Endothelial cell of umbilical vein (primary cell): ENCODE results near the gene CCDC38. TPM values are rescaled to one million over a fixed set of nuclear protein-coding genes. Genes with fewer than 3 reads are reported as not detected.

Experiments used
- BruUV-seq: library from RNA; stranded (reverse); fragments of 400-500 nt; replicated peaks from 2 replicates; lab custom pipeline; 2021; lab: Mats Ljungman, UMichigan
- CTCF ChIA-PET: fragments of 300-600, 350-600 bp; sonication (Branson Sonifier 250); formaldehyde crosslinking; loops from one replicate; lab custom pipeline; 2021; ENCODE audit warnings: antibody characterized with exemption, inconsistent platforms; lab: Charles Lee
- POLR2A ChIA-PET: fragments of 300-600, 350-600 bp; sonication (Branson Sonifier 250); formaldehyde crosslinking; loops from one replicate; lab custom pipeline; 2021; ENCODE audit warnings: antibody characterized with exemption, inconsistent platforms; lab: Charles Lee
- DNase-seq: peaks from one replicate; pipeline ENCODE4 v3.0.0-alpha.2; 2011; ENCODE audit warnings: low read depth, low spot score
- FAIRE-seq: peaks from 2 replicates; lab custom pipeline; 2011; peaks lifted over from hg19 to GRCh38; lab: Jason Lieb, UNC
- H2AFZ ChIP-seq: 2 replicates; pipeline ENCODE4 v1.6.0; 2012; ENCODE audit warnings: low read depth, low read length, control low read depth, inconsistent platforms
- H3K27ac ChIP-seq: 2 replicates; pipeline ENCODE4 v1.5.1; 2011; ENCODE audit warnings: low read depth, mild to moderate bottlenecking, control low read depth, low read length, moderate library complexity; ENCODE audit not compliant: insufficient read depth
- H3K27me3 ChIP-seq, 2 experiments: 2 replicates each; pipeline versions ENCODE4 v1.6.0 to v1.6.1; 2011; ENCODE audit warnings: low read length in 2 of 2, mixed read lengths in 1 of 2; ENCODE audit not compliant: control insufficient read depth in 2 of 2, insufficient read depth in 2 of 2
- H3K36me3 ChIP-seq, 2 experiments: 2 replicates in 1 of 2; 3 replicates in 1 of 2; pipeline ENCODE4 v1.5.1; 2011; ENCODE audit warnings: low read length in 2 of 2, mild to moderate bottlenecking in 1 of 2, moderate library complexity in 1 of 2; ENCODE audit not compliant: control insufficient read depth in 2 of 2, insufficient read depth in 2 of 2; ENCODE audit errors: extremely low read depth in 1 of 2
- H3K4me1 ChIP-seq: 3 replicates; pipeline ENCODE4 v1.5.1; 2011; ENCODE audit warnings: mild to moderate bottlenecking, low read length; ENCODE audit not compliant: control insufficient read depth, insufficient read depth; ENCODE audit errors: extremely low read depth
- H3K4me2 ChIP-seq: 2 replicates; pipeline ENCODE4 v1.6.1; 2011; ENCODE audit warnings: low read length, control low read depth, mixed read lengths; ENCODE audit not compliant: insufficient read depth
- H3K4me3 ChIP-seq, 3 experiments: fragments of 200-600 bp in 1 of 3; sonication (generic), shearing (Covaris generic) in 1 of 3; replicated peaks in 1 of 3; 2 replicates each; pipeline ENCODE4 v1.5.1; 2011 to 2016; ENCODE audit warnings: control low read depth in 3 of 3, low read length in 3 of 3, mild to moderate bottlenecking in 2 of 3, inconsistent platforms in 1 of 3, low read depth in 1 of 3, moderate library complexity in 1 of 3; ENCODE audit not compliant: insufficient read depth in 1 of 3
- H3K79me2 ChIP-seq: 2 replicates; pipeline ENCODE4 v1.6.0; 2012; ENCODE audit warnings: low read length, inconsistent platforms; ENCODE audit not compliant: control insufficient read depth, insufficient read depth
- H3K9ac ChIP-seq: replicated peaks from 2 replicates; pipeline ENCODE3; 2011; ENCODE audit warnings: low read length, control low read depth; ENCODE audit not compliant: insufficient read depth; ENCODE audit errors: extremely low read depth
- H3K9me1 ChIP-seq: replicated peaks from 3 replicates; pipeline ENCODE4 v1.6.0; 2011; ENCODE audit warnings: mild to moderate bottlenecking, low read length; ENCODE audit not compliant: control insufficient read depth, insufficient read depth; ENCODE audit errors: extremely low read depth
- H3K9me3 ChIP-seq: replicated peaks from 2 replicates; pipeline ENCODE4 v1.5.1; 2012; ENCODE audit warnings: low read length, inconsistent platforms; ENCODE audit not compliant: control insufficient read depth, insufficient read depth
- H4K20me1 ChIP-seq: replicated peaks from 2 replicates; pipeline ENCODE3; 2011; ENCODE audit warnings: mild to moderate bottlenecking, low read length; ENCODE audit not compliant: control insufficient read depth, insufficient read depth; ENCODE audit errors: extremely low read depth
- EZH2 ChIP-seq: IDR thresholded peaks from 2 replicates; pipeline ENCODE4 v1.6.1; 2012; ENCODE audit warnings: borderline replicate concordance, low read depth, mild to moderate bottlenecking, moderate library complexity, low read length, inconsistent platforms; ENCODE audit not compliant: severe bottlenecking
- FOS ChIP-seq: IDR thresholded peaks from 2 replicates; pipeline ENCODE4 v1.6.1; 2011; ENCODE audit warnings: mild to moderate bottlenecking, low read length, moderate library complexity, borderline replicate concordance; ENCODE audit not compliant: insufficient read depth
- JUN ChIP-seq: IDR thresholded peaks from 2 replicates; pipeline ENCODE4 v1.6.1; 2011; ENCODE audit warnings: borderline replicate concordance, low read depth; ENCODE audit not compliant: insufficient read length, insufficient read depth
- MYC ChIP-seq: IDR thresholded peaks from one replicate; pipeline ENCODE4 v1.6.1; 2011; ENCODE audit warnings: mild to moderate bottlenecking, low read depth, low read length
- POLR2A ChIP-seq: IDR thresholded peaks from 2 replicates; pipeline ENCODE4 v1.6.1; 2012; ENCODE audit warnings: low read depth, mild to moderate bottlenecking, control low read depth, low read length
- POLR2AphosphoS5 ChIP-seq: IDR thresholded peaks from 2 replicates; pipeline ENCODE4 v1.6.1; 2012; ENCODE audit warnings: low read depth, mild to moderate bottlenecking, control low read depth, low read length, moderate library complexity; ENCODE audit not compliant: insufficient read depth
- dilution Hi-C: fragments of 300-500 bp; cut with MboI; formaldehyde crosslinking; loops from one replicate; pipeline ENCODE4 v1.15.0; 2019; ENCODE audit warnings: low sequenced_read_pairs; ENCODE audit not compliant: extremely low pct_ligation_motif_present
- intact Hi-C: fragments of 100-400 bp; cut with micrococcal nuclease; formaldehyde crosslinking; loops from one replicate; pipeline ENCODE4 v1.10.0; 2022
- polyA plus RNA-seq, 4 experiments: library from polyadenylated mRNA; depleted of rRNA in 3 of 4; stranded (reverse) in 3 of 4; unstranded in 1 of 4; fragments of >200 nt; gene quantifications; 2 replicates each; pipeline versions ENCODE4 v1.2.1 to v1.2.3, GENCODE V29; 2011 to 2012; ENCODE audit warnings: missing spikeins in 1 of 4
- total RNA-seq: library from RNA; stranded (reverse); gene quantifications from 2 replicates; pipeline ENCODE4 v1.2.3, GENCODE V29; 2021
- TF ChIP-seq, protein P1 (sequence below), 2 donors: IDR thresholded peaks; 1 replicate in 1 of 2; 2 replicates in 1 of 2; pipeline ENCODE4 v1.5.1; 2011; ENCODE audit warnings: low read length in 2 of 2, mild to moderate bottlenecking in 2 of 2, moderate library complexity in 2 of 2, control low read depth in 1 of 2, inconsistent platforms in 1 of 2, low read depth in 1 of 2; ENCODE audit not compliant: insufficient read depth in 1 of 2; ENCODE audit errors: extremely low read depth in 1 of 2

Gene CCDC38
- total and polyA plus RNA-seq, 2 donors (not counting 3 experiments of a cell fraction or from before 2014, with no cell fraction given), result not detected

DNA sequence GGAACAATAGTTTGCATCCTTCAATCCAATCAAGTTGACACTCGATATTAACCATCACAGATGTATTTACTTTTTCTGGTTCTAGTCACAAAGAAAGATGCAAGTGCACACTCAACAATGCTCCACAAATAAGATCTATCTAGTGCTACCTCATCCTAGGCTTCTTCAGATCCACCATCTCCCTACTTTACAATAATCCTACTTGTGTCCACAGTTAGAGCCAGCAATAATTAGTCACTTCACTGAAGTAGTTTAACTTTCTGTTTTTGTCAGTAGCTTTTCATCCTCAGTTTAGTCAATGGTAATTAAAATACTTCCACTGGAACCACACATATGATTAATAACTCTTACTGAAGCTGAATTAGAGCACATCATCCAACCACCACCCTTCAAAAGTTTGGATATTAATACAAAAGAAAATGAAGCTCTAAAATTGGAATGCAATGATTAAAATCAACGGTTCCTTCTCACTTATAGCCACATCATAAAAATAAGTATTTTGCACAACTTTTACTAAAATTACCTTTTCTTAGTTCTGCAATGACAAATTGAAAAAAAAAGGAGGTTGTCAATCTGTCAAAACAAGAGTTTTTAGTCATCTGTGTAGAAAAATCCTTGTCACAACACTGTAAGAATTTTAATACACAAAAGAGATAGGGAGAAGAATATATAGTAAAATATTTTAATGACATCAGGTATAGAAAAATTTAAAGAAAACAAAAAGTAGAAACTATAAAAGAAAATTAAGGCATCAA lies 111.9 kb downstream of the CCDC38 start:
- dilution Hi-C loops, result no loop called here
- CTCF ChIA-PET, result interaction anchor here (0.6 to 1.7 kb wide), 3 partner anchors 9 to 248 kb away, joined by 3 to 9 read pairs (median 3); no protein-coding TSS in a partner anchor
- no peak overlapping the region for H3K27ac ChIP-seq
- no TSS peak for BruUV-seq
- H3K9me3 ChIP-seq, result no peaks in the 10 kb centered on the region
- H3K4me3 ChIP-seq, result no peak overlapping the region
- H3K4me1 ChIP-seq, result peaks cover 15% of the 10 kb centered on the region
- intact Hi-C loops, result no loop called here
- no peak overlapping the region for H2AFZ ChIP-seq
- DNase-seq (no peak), FAIRE-seq (no peak)
- H3K36me3 ChIP-seq, result no peaks in the 10 kb centered on the region
- no peaks in the 10 kb centered on the region for H4K20me1 ChIP-seq
- TF ChIP-seq, protein P1, sequence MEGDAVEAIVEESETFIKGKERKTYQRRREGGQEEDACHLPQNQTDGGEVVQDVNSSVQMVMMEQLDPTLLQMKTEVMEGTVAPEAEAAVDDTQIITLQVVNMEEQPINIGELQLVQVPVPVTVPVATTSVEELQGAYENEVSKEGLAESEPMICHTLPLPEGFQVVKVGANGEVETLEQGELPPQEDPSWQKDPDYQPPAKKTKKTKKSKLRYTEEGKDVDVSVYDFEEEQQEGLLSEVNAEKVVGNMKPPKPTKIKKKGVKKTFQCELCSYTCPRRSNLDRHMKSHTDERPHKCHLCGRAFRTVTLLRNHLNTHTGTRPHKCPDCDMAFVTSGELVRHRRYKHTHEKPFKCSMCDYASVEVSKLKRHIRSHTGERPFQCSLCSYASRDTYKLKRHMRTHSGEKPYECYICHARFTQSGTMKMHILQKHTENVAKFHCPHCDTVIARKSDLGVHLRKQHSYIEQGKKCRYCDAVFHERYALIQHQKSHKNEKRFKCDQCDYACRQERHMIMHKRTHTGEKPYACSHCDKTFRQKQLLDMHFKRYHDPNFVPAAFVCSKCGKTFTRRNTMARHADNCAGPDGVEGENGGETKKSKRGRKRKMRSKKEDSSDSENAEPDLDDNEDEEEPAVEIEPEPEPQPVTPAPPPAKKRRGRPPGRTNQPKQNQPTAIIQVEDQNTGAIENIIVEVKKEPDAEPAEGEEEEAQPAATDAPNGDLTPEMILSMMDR (IDR thresholded peaks at IDR 0.05; ENCODE audit: extremely low read depth in 1 of 2, insufficient read depth in 1 of 2, low read depth in 1 of 2, low read length in 2 of 2), result no peak
- TF ChIP-seq POLR2AphosphoS5, result no peak
- no peak for TF ChIP-seq EZH2
- TF ChIP-seq MYC, result no peak
- no peak for TF ChIP-seq FOS
- TF ChIP-seq JUN, result no peak
- no peak for TF ChIP-seq POLR2A
- no peak overlapping the region for H3K4me2 ChIP-seq
- no peaks in the 10 kb centered on the region for H3K27me3 ChIP-seq
- no peak overlapping the region for H3K9ac ChIP-seq
- H3K79me2 ChIP-seq, result no peaks in the 10 kb centered on the region
- POLR2A ChIA-PET, result no interaction called here
- H3K9me1 ChIP-seq, result no peaks in the 10 kb centered on the region
